Neural cell (in vitro differentiated cells): ENCODE results near the gene BTG2.
A peak's percentile ranks its signal among the peaks of the same experiment; 100 is the strongest.

Experiments used
- CTCF ChIP-seq: fragments of 450-650 bp; IDR thresholded peaks from 2 replicates; pipeline ENCODE4 v1.5.1; 2014; ENCODE audit warnings: antibody characterized with exemption, mild to moderate bottlenecking, moderate library complexity; ENCODE audit not compliant: poor library complexity, severe bottlenecking
- EZH2 ChIP-seq: fragments of 200-600, 300-800 bp; shearing (Covaris generic), sonication (generic); IDR thresholded peaks from 2 replicates; pipeline ENCODE4 v1.6.1; 2014; ENCODE audit warnings: antibody characterized with exemption, low read length, borderline replicate concordance, mild to moderate bottlenecking; ENCODE audit not compliant: insufficient read depth, poor library complexity, severe bottlenecking
- POLR2AphosphoS5 ChIP-seq: IDR thresholded peaks from 2 replicates; pipeline ENCODE4 v1.6.1; 2012
- TAF1 ChIP-seq: IDR thresholded peaks from 2 replicates; pipeline ENCODE4 v1.6.1; 2012; ENCODE audit warnings: low read depth
- TF ChIP-seq, protein P1 (sequence below): IDR thresholded peaks from 2 replicates; pipeline ENCODE4 v1.6.1; 2012; ENCODE audit warnings: borderline replicate concordance

DNA sequence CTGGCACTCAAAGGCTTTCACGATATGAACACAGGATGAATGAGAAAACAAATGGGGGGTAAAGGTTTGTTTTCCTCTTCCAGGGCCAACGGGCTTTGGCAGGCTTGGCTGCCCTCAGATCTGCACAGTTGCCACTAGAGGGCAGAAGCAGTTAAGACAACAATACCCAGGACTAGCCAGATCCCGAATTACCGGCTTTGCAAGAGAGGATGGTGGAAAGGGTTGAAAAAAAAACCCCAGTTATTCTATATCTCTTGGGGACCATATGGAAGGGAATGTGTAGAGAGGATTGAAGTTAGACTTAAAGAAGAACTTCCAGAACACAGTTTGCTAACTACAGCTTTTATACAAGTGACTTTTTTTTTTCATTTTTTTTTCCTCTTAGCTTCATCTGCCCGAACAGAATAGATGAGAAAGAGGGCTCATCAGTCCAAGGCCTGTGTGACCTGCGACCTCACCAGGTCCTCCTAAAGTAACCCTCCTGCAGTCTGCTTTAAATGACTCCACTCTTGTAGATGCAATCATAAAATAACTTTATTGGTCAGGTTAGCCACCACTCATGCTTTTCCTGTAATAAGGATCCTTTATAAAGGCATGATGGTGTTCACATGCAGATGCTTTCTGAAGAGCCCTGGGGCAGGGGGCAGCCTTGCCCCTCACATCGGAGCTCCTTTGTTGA is 34.9 kb downstream of the BTG2 start:
- TF ChIP-seq EZH2, result no peak
- peak; percentile 94 for TF ChIP-seq CTCF
- TF ChIP-seq TAF1, result no peak
- no peak for TF ChIP-seq POLR2AphosphoS5
- TF ChIP-seq, protein P1, sequence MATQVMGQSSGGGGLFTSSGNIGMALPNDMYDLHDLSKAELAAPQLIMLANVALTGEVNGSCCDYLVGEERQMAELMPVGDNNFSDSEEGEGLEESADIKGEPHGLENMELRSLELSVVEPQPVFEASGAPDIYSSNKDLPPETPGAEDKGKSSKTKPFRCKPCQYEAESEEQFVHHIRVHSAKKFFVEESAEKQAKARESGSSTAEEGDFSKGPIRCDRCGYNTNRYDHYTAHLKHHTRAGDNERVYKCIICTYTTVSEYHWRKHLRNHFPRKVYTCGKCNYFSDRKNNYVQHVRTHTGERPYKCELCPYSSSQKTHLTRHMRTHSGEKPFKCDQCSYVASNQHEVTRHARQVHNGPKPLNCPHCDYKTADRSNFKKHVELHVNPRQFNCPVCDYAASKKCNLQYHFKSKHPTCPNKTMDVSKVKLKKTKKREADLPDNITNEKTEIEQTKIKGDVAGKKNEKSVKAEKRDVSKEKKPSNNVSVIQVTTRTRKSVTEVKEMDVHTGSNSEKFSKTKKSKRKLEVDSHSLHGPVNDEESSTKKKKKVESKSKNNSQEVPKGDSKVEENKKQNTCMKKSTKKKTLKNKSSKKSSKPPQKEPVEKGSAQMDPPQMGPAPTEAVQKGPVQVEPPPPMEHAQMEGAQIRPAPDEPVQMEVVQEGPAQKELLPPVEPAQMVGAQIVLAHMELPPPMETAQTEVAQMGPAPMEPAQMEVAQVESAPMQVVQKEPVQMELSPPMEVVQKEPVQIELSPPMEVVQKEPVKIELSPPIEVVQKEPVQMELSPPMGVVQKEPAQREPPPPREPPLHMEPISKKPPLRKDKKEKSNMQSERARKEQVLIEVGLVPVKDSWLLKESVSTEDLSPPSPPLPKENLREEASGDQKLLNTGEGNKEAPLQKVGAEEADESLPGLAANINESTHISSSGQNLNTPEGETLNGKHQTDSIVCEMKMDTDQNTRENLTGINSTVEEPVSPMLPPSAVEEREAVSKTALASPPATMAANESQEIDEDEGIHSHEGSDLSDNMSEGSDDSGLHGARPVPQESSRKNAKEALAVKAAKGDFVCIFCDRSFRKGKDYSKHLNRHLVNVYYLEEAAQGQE, result no peak
